ENCODE results near the gene IGF2. TPM values are rescaled to one million over a fixed set of nuclear protein-coding genes. Genes with fewer than 3 reads are reported as not detected.

IGF2 gene
- total RNA-seq, 1 donor from 2014 or later: 6.7 TPM

DNA sequence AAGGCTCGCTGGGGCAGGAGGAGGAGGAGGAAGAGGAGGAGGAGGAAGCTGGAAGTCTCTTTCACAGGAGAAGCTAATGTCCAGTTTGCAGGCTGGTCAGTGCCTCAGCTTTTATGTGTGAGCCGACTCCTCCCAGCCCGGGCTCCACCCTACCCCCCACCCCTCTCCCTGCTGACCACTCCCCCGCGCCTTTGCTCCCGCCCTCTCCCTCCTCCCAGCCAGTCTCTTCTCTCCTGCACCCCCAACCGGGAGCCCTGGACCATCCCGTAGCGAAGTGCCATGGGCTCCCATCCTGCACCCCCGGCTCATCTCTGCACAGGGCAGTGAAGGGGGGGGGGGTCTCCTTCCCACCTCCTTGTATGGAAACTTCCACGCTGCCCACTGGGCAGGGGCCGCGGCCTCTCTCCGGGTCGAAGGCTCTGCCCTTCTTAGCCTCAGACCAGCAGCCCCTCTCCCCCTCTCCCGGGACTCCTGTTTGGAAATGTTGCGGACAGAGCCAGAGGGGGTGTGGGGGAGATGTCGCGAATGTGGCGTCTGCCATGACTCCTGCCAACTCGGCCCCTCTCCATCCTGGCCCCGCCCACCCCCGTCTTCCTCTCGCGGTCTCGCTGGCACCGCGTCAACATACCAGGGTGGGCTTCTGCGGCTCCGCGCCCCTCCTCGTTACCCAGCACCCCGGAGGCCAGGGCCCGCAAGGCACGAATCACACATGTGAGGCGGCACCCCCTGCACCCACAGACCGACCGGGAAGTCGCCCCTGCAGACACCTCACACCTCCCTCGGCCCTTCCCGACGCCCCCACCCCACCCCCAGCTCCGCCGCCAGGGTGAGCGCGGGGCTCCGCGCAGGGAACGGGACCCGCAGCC is 1.8 kb downstream of the IGF2 start:
- DNase-seq (ENCODE audit: low read depth in 2 of 2): peak; percentile 29 to 54

DNA sequence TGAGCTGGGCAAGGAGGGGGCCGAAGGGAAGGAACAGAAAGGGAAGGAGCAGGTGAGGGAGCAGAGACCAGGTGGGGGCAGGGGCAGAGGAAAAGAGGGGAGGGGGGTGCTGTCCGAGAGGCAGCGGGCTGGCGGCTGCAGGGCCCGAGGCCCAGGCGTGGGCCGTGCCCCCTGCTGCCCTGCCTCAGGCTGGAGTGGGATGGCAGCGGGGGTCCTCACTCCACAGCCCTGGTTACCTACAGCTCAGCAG is 2.3 kb downstream of the IGF2 start:
- no peak for DNase-seq (ENCODE audit: low read depth in 2 of 2)

DNA sequence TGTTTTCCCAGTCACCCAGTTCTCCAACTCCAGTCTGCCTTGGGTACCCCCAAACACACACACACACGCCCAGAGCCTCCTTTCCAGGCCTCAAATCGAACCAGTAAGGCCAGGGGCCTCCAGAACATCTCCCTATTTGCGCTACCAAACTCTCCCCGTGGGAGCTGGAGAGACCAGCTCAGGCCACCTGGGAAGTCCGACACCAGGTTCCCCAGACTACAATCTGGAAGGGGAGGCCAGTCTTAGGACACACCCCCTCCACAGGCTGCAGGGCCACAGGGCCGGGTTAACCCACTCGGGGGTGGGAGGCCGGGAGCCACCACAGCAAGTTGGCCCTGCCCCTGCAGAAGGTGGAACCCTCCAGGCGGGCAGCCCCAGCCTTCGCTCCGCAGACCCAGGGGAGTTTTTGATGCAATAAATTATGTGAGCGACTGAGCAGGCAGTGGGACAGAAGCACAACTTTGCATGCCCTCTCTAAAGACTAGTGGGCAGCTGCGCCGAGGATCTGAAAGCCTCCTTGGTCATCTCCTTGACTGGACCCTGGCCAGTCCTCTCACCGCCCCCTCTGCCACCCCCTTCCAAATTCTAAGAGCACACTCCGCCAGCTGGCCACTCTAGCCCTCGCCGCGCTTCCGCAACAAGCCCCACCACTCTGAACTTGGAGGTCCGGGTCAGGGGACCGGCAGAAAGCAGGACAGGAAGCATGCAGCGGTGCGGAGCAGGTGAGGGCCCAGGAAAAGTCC is 2.8 kb downstream of the IGF2 start:
- DNase-seq (ENCODE audit: low read depth in 2 of 2): no peak

DNA sequence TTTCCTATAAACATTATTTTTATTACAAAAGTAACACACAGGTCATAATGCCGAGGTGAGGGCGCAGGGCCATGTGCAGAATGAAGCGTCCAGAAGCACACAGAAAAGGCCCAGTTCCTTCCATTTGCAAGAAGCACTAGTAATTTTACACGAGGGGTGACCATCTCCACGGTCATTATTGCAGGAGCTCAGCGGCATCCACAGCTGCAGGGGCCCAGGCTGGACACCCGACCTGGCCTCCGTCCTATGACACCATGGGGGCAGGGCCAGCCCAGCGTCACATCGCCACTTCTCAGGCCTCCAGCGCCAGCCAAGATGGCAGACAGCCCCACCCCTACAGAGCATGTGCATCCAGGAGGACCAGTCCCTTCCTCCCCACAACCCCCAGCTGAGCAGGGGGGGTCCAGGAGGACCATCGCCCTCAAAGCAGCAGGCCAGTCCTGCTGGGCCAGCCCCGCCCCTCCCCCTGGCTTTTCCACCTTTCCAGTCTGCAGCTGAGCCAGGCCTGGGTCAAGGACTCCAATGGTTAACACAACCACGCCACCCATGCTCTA is 3.5 kb downstream of the IGF2 start:
- no peak for DNase-seq (ENCODE audit: low read depth in 2 of 2)

DNA sequence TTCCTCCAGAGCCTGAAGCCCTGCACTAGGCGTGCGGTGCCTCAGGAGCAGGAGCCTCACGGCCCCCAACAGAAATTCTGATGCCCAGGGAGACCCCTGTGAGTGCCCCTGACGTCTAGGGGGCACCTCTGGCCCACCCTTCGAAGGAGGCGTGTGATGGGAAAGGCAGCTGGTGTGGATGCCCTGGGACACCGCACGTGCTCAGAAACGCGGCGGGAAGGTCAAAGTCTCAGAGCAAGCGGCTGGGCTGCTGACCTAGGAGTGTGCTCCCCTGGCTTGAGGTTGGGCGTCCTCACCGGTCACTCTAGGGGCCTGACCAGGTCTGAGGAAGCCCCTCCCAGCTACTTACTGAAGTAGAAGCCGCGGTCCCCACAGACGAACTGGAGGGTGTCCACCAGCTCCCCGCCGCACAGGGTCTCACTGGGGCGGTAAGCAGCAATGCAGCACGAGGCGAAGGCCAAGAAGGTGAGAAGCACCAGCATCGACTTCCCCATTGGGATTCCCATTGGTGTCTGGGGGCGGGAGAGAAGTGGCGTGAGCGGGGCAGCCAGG is 4.1 kb downstream of the IGF2 start:
- no peak for DNase-seq (ENCODE audit: low read depth in 2 of 2)

DNA sequence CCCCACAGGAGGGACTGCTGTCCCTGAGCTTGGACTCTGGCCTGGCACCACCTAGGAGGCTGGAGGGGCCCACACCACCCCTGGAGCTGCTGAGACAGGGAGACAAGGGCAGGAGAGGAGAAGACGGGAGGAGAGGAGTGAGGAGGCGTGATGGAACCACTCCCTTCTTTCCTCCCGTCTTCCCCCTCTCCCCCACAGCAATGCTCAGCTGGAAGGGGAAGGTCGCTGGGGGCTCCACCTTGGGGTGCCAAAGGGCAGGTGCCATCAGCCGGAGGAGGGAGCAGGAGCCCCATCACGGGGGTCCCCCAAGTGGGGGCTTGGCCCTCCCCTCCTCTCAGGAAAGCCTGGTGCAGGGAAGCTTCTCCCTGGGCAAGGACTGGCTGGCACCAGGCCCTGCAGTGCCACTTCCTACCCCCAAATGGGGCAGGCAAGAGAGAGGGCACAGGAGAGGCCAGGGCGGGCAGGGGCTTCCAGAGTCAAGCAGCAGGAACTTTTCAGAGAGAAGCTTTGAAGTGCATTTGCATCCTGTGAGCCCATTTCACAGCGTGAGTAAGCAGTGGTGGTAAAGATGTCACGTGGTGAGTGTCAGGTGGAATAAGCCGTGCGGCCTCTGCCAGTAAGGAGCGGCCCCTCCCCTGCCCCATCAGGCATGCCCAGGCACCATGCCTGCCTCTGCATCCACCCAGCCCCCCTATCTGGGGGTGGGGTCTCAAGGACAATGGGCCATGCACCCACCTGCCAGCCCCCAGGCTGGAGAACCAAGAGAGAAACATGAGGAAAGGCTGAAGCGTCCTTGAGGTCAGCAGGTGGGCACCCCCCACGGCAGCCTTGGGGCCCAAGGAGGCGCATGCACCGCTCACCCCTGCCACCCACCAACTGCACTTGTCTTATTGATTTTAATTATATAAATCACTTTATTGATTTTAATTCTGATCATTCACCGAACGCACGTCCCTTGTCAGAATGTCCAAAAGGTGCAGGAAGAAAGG is 4.9 kb downstream of the IGF2 start:
- no peak for DNase-seq (ENCODE audit: low read depth in 2 of 2)

DNA sequence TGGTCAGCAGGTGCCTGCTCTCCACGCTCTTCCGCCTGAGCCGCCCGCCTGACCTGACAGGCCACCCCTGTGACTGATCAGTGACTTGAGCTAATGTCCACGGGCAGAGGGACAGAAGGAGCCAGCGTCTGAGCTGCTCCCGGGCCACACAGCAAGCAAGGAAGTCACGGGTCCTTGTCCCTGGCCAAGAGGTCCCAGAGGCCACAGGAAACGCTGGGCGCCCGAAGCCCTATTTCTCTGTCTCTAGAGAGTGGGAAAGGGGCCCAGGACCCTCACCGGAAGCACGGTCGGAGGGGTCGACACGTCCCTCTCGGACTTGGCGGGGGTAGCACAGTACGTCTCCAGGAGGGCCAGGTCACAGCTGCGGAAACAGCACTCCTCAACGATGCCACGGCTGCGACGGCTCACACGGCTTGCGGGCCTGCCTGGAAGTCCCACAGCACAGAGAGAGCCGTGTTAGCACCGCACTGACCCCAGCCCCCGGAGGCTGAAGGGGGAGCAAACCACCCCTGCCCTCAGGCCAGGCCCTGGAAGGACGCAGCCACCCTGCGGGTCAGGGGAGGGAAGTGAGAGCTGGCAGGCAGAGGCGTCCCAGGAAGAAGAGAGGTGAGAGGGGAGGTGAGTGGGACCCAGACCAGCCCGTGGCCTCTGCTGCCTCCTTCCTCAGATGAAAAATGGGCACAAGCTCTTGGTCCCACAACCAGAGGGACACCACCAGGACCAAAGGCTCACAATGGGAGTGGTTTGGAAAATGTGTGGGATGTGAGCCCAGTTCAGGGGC is 5.8 kb downstream of the IGF2 start:
- DNase-seq (ENCODE audit: low read depth in 2 of 2): no peak

DNA sequence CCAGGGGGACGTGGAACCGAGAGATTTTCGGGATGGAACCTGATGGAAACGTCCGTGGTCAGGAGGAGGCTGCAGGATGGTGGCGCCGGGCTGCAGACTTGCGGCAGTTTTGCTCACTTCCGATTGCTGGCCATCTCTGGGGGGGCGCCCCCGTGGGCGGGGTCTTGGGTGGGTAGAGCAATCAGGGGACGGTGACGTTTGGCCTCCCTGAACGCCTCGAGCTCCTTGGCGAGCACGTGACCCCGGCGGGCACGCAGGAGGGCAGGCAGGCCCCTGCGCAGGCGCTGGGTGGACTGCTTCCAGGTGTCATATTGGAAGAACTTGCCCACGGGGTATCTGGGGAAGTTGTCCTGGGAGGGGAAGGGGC is 6.3 kb downstream of the IGF2 start:
- DNase-seq (ENCODE audit: low read depth in 2 of 2): no peak

DNA sequence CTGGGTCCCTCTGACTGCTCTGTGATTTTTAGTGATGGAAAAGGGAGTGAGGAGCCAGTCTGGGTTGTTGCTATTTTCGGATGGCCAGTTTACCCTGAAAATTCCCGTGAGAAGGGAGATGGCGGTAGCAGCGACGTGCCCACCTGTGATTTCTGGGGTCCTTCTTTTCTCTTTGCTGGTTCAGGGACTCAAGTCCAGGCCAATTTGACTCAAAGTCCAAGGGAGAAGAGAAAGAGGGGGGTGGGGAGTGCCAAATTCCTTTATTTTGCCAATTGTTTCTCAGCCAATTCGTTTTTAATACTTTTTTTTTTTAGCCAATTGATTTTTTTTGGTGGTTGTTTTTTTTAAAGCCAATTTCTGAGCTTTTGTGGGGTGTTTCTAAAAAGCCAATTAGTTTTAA is 6.9 kb downstream of the IGF2 start:
- no peak for DNase-seq (ENCODE audit: low read depth in 2 of 2)

DNA sequence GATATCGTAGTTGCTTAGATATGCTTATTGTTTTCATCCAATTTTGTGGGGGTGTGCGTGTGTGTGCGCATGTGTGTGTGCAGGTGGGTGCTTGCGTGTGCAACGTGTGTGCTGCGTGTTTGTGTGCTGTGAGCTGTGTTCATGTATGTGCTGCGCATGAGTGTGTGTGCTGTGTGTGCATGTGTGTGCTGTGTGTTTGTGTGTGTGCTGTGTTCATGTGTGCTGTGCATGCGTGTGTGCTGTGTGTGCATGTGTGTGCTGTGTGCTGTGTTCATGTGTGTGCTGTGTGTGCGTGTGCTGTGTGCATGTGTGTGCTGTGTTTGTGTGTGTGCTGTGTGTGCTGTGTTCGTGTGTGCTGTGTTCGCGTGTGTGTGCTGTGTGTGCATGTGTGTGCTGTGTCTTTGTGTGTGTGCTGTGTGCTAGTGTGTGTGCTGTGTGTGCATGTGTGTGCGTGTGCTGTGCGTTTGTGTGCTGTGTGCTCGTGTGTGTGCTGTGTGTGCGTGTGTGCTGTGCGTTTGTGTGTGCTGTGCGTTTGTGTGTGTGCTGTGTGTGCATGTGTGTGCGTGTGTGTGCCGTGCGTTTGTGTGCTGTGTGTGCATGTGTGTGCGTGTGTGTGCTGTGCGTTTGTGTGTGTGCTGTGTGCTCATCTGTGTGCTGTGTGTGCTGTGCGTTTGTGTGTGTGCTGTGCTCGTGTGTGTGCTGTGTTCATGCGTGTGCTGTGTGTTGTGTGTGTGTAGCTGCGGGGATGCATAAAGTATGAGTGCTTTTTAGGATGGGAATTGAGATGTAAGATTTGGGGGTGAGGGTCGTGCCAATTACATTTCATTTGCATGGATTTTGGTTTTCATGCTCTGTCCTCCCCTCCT is 7.6 kb downstream of the IGF2 start:
- DNase-seq (ENCODE audit: low read depth in 2 of 2): no peak

DNA sequence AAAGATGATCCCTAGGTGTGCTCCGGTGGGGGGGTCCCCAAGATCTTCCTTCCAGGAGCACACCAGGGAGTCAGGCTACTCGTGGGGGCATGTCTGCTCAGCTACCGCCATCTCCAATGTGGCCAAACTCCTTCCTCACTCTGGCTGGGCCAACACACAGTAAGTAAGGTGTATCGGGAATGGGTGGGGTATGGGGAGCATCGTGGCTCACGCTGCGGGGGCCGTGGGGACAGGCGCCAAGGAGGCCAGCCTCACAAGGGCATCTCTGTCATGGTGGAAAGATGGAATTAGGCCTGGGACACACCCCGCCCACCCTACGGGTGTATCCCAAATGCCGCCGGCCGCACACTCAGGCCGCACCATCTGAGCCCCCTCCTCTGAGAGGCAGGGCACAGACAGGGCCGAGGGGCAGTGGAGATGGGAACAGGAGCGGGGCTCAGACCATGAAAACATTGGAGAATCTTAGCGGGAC is 8.3 kb downstream of the IGF2 start:
- no peak for DNase-seq (ENCODE audit: low read depth in 2 of 2)

DNA sequence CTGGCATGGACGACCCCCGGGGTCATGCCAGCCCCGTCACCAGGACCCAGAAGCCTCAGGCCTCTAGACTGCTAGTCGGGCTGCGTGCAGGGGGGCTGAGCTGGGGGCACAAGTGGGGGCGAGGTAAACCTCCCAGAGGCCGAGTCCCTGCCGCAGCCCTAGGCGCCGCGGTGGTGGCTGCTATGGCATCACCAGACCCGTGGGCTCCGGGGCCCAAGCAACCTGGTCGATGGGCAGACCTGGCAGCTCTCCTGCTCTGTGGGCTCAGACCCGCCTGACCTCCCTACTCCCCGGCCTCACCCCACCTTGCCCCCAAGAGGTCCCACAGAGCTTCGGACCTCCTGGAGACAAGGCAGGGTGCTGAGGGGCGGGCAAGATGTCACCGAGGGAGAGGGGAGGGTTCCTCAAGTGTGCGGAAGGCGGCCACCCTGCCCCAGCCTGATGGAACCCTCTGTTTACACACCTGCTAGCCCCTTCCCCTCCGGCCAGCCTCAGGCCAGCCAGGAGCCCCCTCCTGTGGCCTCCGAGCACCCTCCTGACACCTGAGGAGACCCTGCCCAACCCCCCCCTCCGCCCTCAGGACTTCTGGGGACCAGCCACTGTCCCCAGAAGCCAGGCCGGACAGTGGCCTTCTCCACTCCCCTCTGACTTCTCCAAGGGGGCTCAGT is 9.4 kb downstream of the IGF2 start:
- no peak for DNase-seq (ENCODE audit: low read depth in 2 of 2)

DNA sequence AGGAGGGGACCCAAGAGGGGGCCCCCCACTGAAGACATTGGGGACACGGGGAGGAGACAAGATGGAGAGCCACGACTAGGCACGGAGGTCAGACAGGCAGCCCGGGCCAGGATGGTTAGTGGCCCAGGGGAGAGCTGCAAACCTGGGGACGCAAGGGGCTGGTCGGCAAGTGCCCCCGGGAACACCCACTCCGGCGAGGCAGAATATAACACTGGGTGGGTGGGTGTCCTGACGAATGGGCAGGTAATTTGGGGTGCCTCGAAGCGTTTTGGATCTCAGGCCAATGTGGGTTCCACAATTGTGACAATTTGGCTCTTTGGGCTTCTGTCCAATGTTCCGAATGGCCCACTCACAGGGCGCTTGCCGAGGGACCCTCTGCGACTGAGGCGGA is 9.9 kb downstream of the IGF2 start:
- DNase-seq (ENCODE audit: low read depth in 2 of 2): no peak

DNA sequence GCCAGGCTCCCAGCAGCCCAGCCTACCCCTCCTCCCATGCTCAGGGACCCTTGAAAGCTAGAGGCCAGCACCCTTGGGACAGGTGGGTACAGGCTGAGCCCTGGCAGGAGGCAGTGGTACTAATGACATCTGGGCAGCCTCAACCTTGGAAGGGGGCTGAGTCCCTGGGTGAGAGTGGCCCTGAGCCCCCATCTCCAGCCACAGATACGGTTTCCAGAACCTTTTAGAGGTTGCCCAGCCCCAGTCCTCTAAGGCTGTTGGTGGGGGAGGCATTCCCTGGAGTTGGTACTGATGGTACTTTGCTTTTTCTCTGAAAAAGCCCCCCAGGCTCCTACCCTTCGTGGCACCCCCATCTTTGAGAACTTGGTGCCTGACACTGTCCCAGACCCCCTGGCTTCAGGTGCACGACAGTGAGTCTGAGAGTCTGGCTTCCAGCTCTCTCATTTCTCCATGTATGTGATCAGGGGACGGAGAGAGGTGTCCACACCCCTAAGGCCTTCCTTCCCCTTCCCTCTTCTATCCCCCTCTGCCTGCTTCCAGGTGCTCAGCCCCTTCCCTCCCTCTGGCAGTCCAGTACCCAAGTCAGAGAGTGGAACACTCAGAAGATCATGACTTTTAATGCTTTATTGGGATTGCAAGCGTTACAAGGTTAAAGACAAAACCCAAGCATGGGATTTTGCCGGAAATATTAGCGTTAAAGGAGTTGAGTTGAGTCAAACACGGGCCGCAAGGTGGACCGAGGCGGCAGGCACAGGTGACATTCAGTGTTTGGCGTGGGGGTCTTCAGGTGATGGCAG is 10.5 kb downstream of the IGF2 start:
- no peak for DNase-seq (ENCODE audit: low read depth in 2 of 2)

DNA sequence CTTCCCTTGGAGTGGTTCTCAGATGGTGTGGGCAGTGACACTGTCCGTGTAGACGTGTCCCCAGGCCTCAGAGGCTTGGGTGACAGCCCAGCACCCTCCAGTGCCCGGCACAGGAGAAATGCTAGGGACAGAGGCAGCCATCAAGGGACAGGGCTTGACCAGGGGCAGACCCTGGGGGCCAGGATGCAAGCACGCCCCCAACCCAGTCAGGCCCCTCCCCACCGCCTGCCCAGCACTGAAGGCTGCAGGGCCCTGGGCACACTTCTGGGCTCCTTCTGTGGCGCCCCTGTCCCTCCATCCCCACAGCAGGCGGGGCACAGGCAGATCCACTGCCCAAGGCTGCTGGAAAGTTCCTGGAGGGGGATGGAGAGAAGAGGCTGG is 11.1 kb downstream of the IGF2 start:
- DNase-seq (ENCODE audit: low read depth in 2 of 2): no peak

DNA sequence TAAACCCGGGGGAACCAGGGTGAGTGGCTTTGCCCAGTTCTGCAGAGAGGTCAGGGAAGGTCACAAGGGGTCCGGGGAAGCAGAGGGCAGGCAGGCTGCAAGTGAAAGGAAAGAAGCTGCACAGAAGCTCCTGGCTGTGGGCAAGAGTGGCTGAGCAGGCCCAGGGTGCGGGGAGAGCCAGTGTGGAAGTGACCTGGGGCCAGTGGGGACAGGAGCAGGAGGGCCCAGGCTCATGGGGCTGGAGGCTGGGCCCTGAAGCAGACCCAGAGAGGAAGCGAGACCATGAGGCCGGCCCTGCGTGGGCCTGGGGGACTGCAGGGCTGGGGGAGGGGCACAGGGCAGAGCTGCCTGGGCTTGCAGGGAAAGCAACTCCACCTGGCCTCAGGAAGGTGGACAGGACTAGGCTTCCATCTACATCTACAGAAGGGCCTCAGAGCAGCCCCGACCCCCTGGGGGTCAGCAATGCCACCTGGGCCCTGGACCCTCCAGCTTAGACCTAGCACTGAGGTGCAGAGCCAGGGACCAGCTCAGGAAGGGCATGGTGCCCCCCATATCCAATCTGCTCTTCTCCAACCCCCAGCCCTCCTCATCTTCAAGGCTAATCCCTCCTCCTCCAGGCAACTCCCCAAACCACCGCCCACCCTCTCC is 11.6 kb downstream of the IGF2 start:
- no peak for DNase-seq (ENCODE audit: low read depth in 2 of 2)

DNA sequence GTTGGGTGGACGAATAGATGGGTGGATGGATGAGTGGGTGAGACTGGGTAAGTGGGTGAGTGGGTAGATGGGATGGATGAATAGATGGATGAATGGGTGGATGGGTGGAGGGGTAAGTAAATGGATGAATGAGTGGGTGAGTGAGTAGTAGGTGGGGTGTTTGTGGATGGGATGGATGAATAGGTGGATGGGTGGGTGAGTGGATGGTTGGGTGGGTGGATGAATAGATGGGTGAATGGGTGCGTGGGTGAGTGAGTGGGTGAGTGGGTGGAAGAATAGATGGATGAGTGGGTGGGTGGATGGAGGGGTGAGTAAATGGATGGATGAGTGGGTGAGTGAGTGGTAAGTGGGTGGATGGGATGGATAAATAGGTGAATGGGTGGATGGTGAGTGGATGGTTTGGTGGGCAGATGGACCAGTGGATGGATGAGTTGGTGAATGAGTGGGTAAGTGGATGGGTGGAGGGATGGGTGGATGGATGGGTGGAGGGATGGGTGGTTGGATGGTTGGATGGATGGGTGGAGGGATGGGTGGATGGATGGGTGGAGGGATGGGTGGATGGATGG is 12.6 kb downstream of the IGF2 start:
- no peak for DNase-seq (ENCODE audit: low read depth in 2 of 2)

Measured in lung microvascular endothelial cell (primary cell).